ENCODE measurements around the gene TH. TPM values are rescaled to one million over a fixed set of nuclear protein-coding genes. Genes with fewer than 3 reads are reported as not detected.

Gene TH
- total and polyA plus RNA-seq, 2 experiments from 2014 or later, result 0.34 TPM; not detected in 1

DNA sequence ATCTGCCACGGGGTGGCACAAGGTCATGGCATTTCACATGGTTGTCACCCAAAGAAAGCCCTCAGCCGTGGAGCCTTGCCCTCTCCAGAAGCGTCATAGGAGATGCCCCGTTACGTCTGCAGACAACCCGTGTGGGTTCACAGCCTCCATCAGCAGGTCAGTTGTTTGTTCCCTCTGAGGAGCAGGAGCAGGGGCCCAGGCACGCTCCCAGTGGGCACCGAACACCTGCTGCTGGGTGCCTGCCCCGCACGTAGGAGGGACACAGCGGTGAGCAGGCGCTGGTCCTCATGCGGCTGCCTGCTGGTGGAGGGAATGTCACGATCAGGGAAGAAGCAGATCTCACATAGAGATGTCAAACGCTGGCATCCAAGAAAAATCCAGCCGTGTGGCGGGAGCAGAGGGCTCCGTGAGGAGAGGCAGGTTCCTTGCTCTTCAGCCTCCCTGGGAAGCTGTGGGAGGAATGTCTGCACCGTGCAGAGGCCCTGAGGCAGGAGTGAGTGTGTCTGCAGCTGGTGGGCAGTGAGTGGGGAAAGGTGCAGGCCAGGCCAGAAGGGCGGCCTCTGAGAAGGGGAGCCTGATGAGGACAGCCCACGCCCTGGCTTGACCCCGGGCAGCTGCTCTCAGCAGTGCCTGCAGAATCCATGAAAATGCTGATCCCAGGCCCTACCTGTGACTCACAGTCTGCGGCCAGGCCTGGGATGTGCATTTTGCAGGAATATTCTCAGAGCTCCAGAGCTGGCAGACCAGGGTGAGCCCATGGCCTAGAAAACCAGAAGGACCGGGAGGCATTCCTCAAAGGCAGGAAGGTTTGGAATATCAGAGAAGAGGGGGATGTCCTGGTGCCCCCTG lies 36.4 kb upstream of the TH start:
- no peak overlapping the region for H2AFZ ChIP-seq
- ATAC-seq, result no peak
- H3K4me1 Mint-ChIP-seq, result peaks cover 7% of the 10 kb centered on the region; the same call in 2 of the 3 replicates
- no peak overlapping the region for H3K4me2 ChIP-seq
- no peaks in the 10 kb centered on the region for H3K9me2 ChIP-seq (ENCODE audit: insufficient read depth)
- no peaks in the 10 kb centered on the region for H3K27me3 ChIP-seq (ENCODE audit: insufficient read depth)
- no peak overlapping the region for H3K27ac Mint-ChIP-seq
- no peak overlapping the region for H3K27ac ChIP-seq (ENCODE audit: low read depth)
- no peak for DNase-seq (ENCODE audit: low spot score)
- no peaks in the 10 kb centered on the region for H3K79me2 ChIP-seq (replicated peaks; ENCODE audit: insufficient read depth)
- no peaks in the 10 kb centered on the region for H3K36me3 Mint-ChIP-seq (ENCODE audit: low read depth)
- TF ChIP-seq, protein P1, sequence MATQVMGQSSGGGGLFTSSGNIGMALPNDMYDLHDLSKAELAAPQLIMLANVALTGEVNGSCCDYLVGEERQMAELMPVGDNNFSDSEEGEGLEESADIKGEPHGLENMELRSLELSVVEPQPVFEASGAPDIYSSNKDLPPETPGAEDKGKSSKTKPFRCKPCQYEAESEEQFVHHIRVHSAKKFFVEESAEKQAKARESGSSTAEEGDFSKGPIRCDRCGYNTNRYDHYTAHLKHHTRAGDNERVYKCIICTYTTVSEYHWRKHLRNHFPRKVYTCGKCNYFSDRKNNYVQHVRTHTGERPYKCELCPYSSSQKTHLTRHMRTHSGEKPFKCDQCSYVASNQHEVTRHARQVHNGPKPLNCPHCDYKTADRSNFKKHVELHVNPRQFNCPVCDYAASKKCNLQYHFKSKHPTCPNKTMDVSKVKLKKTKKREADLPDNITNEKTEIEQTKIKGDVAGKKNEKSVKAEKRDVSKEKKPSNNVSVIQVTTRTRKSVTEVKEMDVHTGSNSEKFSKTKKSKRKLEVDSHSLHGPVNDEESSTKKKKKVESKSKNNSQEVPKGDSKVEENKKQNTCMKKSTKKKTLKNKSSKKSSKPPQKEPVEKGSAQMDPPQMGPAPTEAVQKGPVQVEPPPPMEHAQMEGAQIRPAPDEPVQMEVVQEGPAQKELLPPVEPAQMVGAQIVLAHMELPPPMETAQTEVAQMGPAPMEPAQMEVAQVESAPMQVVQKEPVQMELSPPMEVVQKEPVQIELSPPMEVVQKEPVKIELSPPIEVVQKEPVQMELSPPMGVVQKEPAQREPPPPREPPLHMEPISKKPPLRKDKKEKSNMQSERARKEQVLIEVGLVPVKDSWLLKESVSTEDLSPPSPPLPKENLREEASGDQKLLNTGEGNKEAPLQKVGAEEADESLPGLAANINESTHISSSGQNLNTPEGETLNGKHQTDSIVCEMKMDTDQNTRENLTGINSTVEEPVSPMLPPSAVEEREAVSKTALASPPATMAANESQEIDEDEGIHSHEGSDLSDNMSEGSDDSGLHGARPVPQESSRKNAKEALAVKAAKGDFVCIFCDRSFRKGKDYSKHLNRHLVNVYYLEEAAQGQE (IDR thresholded peaks at IDR 0.05; ENCODE audit: unreplicated experiment), result no peak
- no peak for TF ChIP-seq CREB1 (CRISPR knock-in tag; IDR thresholded peaks at IDR 0.05; ENCODE audit: low read depth)
- TF ChIP-seq, protein P2, sequence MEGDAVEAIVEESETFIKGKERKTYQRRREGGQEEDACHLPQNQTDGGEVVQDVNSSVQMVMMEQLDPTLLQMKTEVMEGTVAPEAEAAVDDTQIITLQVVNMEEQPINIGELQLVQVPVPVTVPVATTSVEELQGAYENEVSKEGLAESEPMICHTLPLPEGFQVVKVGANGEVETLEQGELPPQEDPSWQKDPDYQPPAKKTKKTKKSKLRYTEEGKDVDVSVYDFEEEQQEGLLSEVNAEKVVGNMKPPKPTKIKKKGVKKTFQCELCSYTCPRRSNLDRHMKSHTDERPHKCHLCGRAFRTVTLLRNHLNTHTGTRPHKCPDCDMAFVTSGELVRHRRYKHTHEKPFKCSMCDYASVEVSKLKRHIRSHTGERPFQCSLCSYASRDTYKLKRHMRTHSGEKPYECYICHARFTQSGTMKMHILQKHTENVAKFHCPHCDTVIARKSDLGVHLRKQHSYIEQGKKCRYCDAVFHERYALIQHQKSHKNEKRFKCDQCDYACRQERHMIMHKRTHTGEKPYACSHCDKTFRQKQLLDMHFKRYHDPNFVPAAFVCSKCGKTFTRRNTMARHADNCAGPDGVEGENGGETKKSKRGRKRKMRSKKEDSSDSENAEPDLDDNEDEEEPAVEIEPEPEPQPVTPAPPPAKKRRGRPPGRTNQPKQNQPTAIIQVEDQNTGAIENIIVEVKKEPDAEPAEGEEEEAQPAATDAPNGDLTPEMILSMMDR (conservative IDR thresholded peaks at IDR 0.05; ENCODE audit: low read depth in 2 of 2), result no peak
- no peak for TF ChIP-seq EZH2phosphoT487 (IDR thresholded peaks at IDR 0.05; ENCODE audit: unreplicated experiment)
- TF ChIP-seq EZH2 (IDR thresholded peaks at IDR 0.05; ENCODE audit: low read depth, unreplicated experiment), result no peak
- TF ChIP-seq, protein P3, sequence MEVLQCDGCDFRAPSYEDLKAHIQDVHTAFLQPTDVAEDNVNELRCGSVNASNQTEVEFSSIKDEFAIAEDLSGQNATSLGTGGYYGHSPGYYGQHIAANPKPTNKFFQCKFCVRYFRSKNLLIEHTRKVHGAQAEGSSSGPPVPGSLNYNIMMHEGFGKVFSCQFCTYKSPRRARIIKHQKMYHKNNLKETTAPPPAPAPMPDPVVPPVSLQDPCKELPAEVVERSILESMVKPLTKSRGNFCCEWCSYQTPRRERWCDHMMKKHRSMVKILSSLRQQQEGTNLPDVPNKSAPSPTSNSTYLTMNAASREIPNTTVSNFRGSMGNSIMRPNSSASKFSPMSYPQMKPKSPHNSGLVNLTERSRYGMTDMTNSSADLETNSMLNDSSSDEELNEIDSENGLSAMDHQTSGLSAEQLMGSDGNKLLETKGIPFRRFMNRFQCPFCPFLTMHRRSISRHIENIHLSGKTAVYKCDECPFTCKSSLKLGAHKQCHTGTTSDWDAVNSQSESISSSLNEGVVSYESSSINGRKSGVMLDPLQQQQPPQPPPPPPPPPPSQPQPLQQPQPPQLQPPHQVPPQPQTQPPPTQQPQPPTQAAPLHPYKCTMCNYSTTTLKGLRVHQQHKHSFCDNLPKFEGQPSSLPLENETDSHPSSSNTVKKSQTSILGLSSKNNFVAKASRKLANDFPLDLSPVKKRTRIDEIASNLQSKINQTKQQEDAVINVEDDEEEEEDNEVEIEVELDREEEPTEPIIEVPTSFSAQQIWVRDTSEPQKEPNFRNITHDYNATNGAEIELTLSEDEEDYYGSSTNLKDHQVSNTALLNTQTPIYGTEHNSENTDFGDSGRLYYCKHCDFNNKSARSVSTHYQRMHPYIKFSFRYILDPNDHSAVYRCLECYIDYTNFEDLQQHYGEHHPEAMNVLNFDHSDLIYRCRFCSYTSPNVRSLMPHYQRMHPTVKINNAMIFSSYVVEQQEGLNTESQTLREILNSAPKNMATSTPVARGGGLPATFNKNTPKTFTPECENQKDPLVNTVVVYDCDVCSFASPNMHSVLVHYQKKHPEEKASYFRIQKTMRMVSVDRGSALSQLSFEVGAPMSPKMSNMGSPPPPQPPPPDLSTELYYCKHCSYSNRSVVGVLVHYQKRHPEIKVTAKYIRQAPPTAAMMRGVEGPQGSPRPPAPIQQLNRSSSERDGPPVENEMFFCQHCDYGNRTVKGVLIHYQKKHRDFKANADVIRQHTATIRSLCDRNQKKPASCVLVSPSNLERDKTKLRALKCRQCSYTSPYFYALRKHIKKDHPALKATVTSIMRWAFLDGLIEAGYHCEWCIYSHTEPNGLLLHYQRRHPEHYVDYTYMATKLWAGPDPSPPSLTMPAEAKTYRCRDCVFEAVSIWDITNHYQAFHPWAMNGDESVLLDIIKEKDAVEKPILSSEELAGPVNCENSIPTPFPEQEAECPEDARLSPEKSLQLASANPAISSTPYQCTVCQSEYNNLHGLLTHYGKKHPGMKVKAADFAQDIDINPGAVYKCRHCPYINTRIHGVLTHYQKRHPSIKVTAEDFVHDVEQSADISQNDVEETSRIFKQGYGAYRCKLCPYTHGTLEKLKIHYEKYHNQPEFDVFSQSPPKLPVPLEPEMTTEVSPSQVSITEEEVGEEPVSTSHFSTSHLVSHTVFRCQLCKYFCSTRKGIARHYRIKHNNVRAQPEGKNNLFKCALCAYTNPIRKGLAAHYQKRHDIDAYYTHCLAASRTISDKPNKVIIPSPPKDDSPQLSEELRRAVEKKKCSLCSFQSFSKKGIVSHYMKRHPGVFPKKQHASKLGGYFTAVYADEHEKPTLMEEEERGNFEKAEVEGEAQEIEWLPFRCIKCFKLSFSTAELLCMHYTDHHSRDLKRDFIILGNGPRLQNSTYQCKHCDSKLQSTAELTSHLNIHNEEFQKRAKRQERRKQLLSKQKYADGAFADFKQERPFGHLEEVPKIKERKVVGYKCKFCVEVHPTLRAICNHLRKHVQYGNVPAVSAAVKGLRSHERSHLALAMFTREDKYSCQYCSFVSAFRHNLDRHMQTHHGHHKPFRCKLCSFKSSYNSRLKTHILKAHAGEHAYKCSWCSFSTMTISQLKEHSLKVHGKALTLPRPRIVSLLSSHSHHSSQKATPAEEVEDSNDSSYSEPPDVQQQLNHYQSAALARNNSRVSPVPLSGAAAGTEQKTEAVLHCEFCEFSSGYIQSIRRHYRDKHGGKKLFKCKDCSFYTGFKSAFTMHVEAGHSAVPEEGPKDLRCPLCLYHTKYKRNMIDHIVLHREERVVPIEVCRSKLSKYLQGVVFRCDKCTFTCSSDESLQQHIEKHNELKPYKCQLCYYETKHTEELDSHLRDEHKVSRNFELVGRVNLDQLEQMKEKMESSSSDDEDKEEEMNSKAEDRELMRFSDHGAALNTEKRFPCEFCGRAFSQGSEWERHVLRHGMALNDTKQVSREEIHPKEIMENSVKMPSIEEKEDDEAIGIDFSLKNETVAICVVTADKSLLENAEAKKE (CRISPR knock-in tag; IDR thresholded peaks at IDR 0.05), result no peak
- TF ChIP-seq POLR2AphosphoS5 (IDR thresholded peaks at IDR 0.05; ENCODE audit: low read depth), result no peak
- TF ChIP-seq NANOG (IDR thresholded peaks at IDR 0.05; ENCODE audit: borderline replicate concordance), result no peak
- no peak for TF ChIP-seq JUNB (IDR thresholded peaks at IDR 0.05; ENCODE audit: unreplicated experiment)
- TF ChIP-seq ZNF114 (CRISPR knock-in tag; IDR thresholded peaks at IDR 0.05), result no peak
- no peak for TF ChIP-seq STAT1 (IDR thresholded peaks at IDR 0.05; ENCODE audit: unreplicated experiment)
- TF ChIP-seq, protein P4, sequence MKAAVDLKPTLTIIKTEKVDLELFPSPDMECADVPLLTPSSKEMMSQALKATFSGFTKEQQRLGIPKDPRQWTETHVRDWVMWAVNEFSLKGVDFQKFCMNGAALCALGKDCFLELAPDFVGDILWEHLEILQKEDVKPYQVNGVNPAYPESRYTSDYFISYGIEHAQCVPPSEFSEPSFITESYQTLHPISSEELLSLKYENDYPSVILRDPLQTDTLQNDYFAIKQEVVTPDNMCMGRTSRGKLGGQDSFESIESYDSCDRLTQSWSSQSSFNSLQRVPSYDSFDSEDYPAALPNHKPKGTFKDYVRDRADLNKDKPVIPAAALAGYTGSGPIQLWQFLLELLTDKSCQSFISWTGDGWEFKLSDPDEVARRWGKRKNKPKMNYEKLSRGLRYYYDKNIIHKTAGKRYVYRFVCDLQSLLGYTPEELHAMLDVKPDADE (IDR thresholded peaks at IDR 0.05), result no peak
- TF ChIP-seq ZNF331 (CRISPR knock-in tag; IDR thresholded peaks at IDR 0.05; ENCODE audit: low read depth), result no peak
- peaks cover 17% of the 10 kb centered on the region for H3K27me3 Mint-ChIP-seq (ENCODE audit: insufficient read depth, low read depth, poor library complexity)
- peaks cover 2% of the 10 kb centered on the region; the same call in 1 of the 2 replicates for H3K4me1 ChIP-seq (ENCODE audit: insufficient read depth)
- H3K36me3 ChIP-seq (ENCODE audit: insufficient read depth), result no peaks in the 10 kb centered on the region
- H3K9me3 Mint-ChIP-seq, result peaks cover 3% of the 10 kb centered on the region; the same call in 1 of the 3 replicates
- no peak overlapping the region for H3K4me3 Mint-ChIP-seq
- no peaks in the 10 kb centered on the region for H4K20me1 ChIP-seq (replicated peaks; ENCODE audit: insufficient read depth)
- no peaks in the 10 kb centered on the region for H3F3A ChIP-seq (replicated peaks; ENCODE audit: low read depth)
- H3K4me3 ChIP-seq, result no peak overlapping the region

All from GM23338 (cell line).